ENCODE data around the gene PSMA2.

The PSMA2 gene

DNA sequence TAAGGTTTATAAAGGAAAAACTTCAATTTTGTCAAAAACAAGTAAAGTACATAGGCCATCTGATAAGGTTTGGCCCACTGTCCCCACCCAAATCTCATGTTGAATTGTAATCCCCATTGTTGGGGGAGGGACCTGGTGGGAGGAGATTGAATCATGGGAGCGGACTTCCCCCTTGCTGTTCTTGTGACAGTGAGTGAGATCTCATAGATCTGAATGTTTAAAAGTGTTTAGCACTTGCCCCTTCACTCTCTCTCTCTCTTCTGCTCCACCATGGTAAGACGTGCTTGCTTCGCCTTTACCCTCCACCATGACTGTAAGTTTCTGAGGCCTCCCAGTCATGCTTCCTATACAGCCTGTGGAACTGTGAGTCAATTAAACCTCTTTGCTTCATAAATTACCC, 18.4 kb upstream of the PSMA2 start:
- TF ChIP-seq, protein P1, sequence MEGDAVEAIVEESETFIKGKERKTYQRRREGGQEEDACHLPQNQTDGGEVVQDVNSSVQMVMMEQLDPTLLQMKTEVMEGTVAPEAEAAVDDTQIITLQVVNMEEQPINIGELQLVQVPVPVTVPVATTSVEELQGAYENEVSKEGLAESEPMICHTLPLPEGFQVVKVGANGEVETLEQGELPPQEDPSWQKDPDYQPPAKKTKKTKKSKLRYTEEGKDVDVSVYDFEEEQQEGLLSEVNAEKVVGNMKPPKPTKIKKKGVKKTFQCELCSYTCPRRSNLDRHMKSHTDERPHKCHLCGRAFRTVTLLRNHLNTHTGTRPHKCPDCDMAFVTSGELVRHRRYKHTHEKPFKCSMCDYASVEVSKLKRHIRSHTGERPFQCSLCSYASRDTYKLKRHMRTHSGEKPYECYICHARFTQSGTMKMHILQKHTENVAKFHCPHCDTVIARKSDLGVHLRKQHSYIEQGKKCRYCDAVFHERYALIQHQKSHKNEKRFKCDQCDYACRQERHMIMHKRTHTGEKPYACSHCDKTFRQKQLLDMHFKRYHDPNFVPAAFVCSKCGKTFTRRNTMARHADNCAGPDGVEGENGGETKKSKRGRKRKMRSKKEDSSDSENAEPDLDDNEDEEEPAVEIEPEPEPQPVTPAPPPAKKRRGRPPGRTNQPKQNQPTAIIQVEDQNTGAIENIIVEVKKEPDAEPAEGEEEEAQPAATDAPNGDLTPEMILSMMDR (IDR thresholded peaks at IDR 0.05): no peak
- Histone ChIP-seq H3K36me3 (no peaks in the 10 kb centered on the region), H3K27ac (no peak overlapping the region), H3K27me3 (no peaks in the 10 kb centered on the region), H3K4me1 (ENCODE audit: control insufficient read depth in 1 of 2, insufficient read depth in 1 of 2, low read depth in 1 of 2, low read length in 1 of 2) (no peaks in the 10 kb centered on the region), H3K9me3 (no peaks in the 10 kb centered on the region), H3K4me3 (ENCODE audit: low read depth in 1 of 2, low read length in 1 of 2) (no peak overlapping the region)

DNA sequence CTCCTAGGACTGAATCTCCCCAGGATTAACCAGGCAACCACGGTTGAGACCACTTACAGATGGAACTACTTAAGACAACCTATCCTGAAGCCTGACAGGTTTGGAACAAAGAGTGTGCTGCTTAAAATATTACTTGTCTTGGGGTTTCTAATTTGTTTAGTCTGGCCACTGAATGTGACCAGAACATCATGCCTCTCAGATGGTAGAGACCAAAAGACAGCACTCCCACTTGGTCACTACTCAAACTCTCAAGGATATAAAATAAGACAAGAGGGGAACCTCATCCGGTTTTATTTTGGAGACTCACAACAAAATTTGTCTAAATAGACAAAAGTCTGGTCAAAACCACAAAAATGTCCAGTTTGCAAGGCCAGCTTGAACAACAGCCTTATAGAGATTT, 15.5 kb upstream of the PSMA2 start:
- no peak overlapping the region for H3K27ac ChIP-seq
- no peaks in the 10 kb centered on the region for H3K9me3 ChIP-seq
- TF ChIP-seq, protein P1 (IDR thresholded peaks at IDR 0.05): no peak
- H3K27me3 ChIP-seq: no peaks in the 10 kb centered on the region
- H3K36me3 ChIP-seq: no peaks in the 10 kb centered on the region
- H3K4me3 ChIP-seq (ENCODE audit: low read depth in 1 of 2, low read length in 1 of 2): no peak overlapping the region
- H3K4me1 ChIP-seq (ENCODE audit: control insufficient read depth in 1 of 2, insufficient read depth in 1 of 2, low read depth in 1 of 2, low read length in 1 of 2): no peaks in the 10 kb centered on the region

DNA sequence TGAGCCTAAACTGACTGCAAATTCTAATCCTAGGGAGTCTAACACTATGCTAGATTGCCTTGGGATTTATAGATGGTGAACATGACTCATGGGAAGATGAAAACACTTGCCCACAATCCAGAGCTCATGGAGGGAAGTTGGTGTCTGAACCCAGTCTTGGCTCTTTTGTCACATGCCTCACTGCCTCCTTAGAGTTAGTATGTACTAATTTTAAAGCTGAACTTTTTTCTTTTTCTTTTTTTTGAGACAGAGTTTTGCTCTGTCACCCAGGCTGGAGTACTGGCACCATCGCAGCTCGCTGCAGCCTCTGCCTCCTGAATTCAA, 14.6 kb upstream of the PSMA2 start:
- H3K27me3 ChIP-seq: no peaks in the 10 kb centered on the region
- no peak overlapping the region for H3K4me3 ChIP-seq (ENCODE audit: low read depth in 1 of 2, low read length in 1 of 2)
- no peaks in the 10 kb centered on the region for H3K4me1 ChIP-seq (ENCODE audit: control insufficient read depth in 1 of 2, insufficient read depth in 1 of 2, low read depth in 1 of 2, low read length in 1 of 2)
- no peaks in the 10 kb centered on the region for H3K36me3 ChIP-seq
- TF ChIP-seq, protein P1 (IDR thresholded peaks at IDR 0.05): no peak
- no peak overlapping the region for H3K27ac ChIP-seq
- no peaks in the 10 kb centered on the region for H3K9me3 ChIP-seq

DNA sequence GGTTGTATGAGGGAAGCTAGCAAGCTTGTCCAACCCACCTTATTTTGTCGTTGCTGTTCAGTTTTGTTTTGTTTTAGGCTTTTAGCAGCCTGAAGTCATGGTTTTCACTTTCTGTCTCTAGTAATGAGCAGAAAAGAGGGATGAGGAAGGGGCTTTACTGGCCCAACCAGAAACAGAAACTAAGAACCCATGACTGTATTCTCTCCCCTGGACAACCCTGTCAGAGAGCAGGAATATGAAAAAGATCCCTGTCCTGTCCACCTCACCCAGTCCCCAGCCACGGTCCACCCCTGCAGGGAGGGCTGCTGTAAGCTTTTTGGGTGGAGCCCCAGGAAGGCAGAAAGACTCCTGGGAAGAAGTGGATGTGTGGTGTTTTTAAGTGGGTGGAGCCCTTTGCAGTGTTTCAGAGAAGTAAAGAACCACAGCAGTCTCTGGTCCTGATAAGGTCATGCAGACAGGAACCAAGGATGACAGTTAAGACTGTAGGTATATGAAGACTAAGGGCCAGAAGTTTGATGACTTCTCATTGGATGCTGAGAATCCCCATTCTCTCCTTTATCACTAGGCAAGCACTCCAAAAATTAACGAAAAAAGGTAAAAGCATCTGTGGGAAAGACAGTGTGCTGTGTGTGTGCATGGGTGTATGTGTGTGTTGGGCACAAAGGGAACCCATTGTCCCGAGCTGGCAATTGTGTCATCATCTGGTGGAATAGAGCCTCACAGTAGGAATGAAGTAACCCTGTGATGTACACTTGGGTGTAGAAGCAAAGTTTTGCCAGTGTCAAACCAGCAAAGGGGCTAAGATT, 14.1 kb upstream of the PSMA2 start:
- TF ChIP-seq, protein P1 (IDR thresholded peaks at IDR 0.05): no peak
- no peaks in the 10 kb centered on the region for H3K27me3 ChIP-seq
- H3K27ac ChIP-seq: no peak overlapping the region
- H3K4me1 ChIP-seq (ENCODE audit: control insufficient read depth in 1 of 2, insufficient read depth in 1 of 2, low read depth in 1 of 2, low read length in 1 of 2): peaks cover 0 to 3% of the 10 kb centered on the region in 2 experiments
- H3K4me3 ChIP-seq (ENCODE audit: low read depth in 1 of 2, low read length in 1 of 2): no peak overlapping the region
- no peaks in the 10 kb centered on the region for H3K36me3 ChIP-seq
- no peaks in the 10 kb centered on the region for H3K9me3 ChIP-seq

DNA sequence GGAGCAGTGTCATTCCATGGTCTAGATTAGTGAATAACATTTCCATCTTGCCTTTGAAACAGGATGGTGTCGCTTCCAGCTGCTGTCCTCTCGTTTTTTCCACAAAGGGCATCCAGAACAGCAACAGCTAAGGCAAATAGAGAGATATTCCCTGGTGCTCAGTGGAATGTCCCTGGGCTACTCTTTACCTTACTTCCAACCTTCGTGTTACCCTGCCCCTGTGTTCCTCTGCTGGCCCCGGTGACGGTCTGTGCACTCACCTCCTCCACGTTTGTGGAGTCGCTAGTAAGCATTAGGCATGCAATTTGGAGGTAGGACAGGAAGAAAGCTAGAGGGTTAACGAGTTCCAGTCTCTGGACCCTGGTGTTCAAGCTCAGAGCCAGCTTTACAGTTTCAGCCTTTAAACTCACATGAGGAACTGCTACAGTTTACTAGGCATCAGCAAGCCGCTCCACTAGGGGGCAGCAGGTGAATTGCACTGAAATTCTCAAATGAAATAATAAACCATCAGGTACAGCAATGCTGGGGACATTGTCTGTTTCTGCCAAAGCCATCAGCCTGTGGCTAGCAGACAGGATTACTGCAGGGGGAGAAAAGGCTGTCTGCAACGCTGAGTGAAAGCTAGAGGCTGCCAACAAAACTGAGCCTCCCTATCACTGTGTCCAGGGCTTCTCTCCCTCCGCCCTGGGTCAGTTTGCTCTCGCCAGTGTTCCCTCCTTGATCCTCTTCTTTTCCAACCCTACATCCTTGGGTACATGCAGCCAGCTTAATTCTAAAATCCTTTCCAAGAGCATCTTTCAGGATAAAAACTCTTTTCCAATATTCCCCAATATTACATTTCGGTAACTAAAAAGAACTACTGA, 9.2 kb upstream of the PSMA2 start:
- H3K27ac ChIP-seq: no peak overlapping the region
- TF ChIP-seq, protein P1 (IDR thresholded peaks at IDR 0.05): peak; percentile 76
- peaks cover 10% of the 10 kb centered on the region for H3K36me3 ChIP-seq
- H3K4me3 ChIP-seq (ENCODE audit: low read depth in 1 of 2, low read length in 1 of 2): no peak overlapping the region
- no peaks in the 10 kb centered on the region for H3K9me3 ChIP-seq
- no peaks in the 10 kb centered on the region for H3K27me3 ChIP-seq
- peaks cover 1 to 3% of the 10 kb centered on the region in 2 experiments for H3K4me1 ChIP-seq (ENCODE audit: control insufficient read depth in 1 of 2, insufficient read depth in 1 of 2, low read depth in 1 of 2, low read length in 1 of 2)
